Measurements from ENCODE around the gene TLK1.
"Not testable (repeated sequence)": the region's sequence is repeated elsewhere in the genome, so short reads cannot be mapped to it uniquely, and the experiment has no call there.

- not testable (repeated sequence) for TF ChIP-seq CTCF, POLR2A (IDR thresholded peaks at IDR 0.05)
These were observed 69.2 kb downstream of the TLK1 start for GRCh38 chr2:171091517-171091916.

Data from right lobe of liver (tissue), 4 donors.